HG03159 (cell line): ENCODE results near the gene LRP2.
"Not testable (repeated sequence)": the region's sequence is repeated elsewhere in the genome, so short reads cannot be mapped to it uniquely, and the experiment has no call there.

Experiments
- ATAC-seq: cut with Tn5 transposase; IDR thresholded peaks from one replicate; pipeline ENCODE4 v1.9.1; 2021; ENCODE audit warnings: mild to moderate bottlenecking, moderate library complexity; ENCODE audit not compliant: unreplicated experiment

LRP2 gene

GRCh38 chr2:169178804-169179390 is 183.4 kb downstream of the LRP2 start:
- no peak for ATAC-seq

GRCh38 chr2:169178364-169178763 is 184.0 kb downstream of the LRP2 start:
- ATAC-seq = no peak

- no peak for ATAC-seq
Observed at GRCh38 chr2:169175112-169175511, 187.2 kb downstream of the LRP2 start.

GRCh38 chr2:169173876-169174275 is 188.5 kb downstream of the LRP2 start:
- no peak for ATAC-seq

GRCh38 chr2:169172914-169173313 is 189.4 kb downstream of the LRP2 start:
- no peak for ATAC-seq

- ATAC-seq = no peak
Observed at GRCh38 chr2:169172151-169172735, 190.1 kb downstream of the LRP2 start.

GRCh38 chr2:169165791-169166190 is 196.5 kb downstream of the LRP2 start:
- no peak for ATAC-seq

- ATAC-seq = no peak
Observed at GRCh38 chr2:169164311-169164710, 198.0 kb downstream of the LRP2 start.

GRCh38 chr2:169162613-169163012 is 199.7 kb downstream of the LRP2 start:
- ATAC-seq = no peak

GRCh38 chr2:169160926-169161481 is 201.3 kb downstream of the LRP2 start:
- ATAC-seq = no peak

GRCh38 chr2:169159686-169160085 is 202.6 kb downstream of the LRP2 start:
- no peak for ATAC-seq

- no peak for ATAC-seq
Observed at GRCh38 chr2:169158874-169159273, 203.5 kb downstream of the LRP2 start.

- ATAC-seq = no peak
Observed at GRCh38 chr2:169146220-169146619, 216.1 kb downstream of the LRP2 start.

- ATAC-seq = no peak
Observed at GRCh38 chr2:169143998-169144397, 218.3 kb downstream of the LRP2 start.

GRCh38 chr2:169141713-169142352 is 220.5 kb downstream of the LRP2 start:
- peak; percentile 64 for ATAC-seq

- no peak for ATAC-seq
Observed at GRCh38 chr2:169139993-169140767, 222.2 kb downstream of the LRP2 start.

GRCh38 chr2:169139145-169139544 is 223.2 kb downstream of the LRP2 start:
- no peak for ATAC-seq

GRCh38 chr2:169137924-169138323 is 224.4 kb downstream of the LRP2 start:
- ATAC-seq = no peak

GRCh38 chr2:169136885-169137534 is 225.3 kb downstream of the LRP2 start:
- ATAC-seq = no peak

GRCh38 chr2:169136428-169136827 is 225.9 kb downstream of the LRP2 start:
- ATAC-seq = not testable (repeated sequence)

GRCh38 chr2:169134272-169134671 is 228.1 kb downstream of the LRP2 start:
- ATAC-seq = not testable (repeated sequence)
